Sigmoid colon (tissue), 4 donors: Measurements from ENCODE around the gene PRDM10.

ENCODE experiments used
- CTCF ChIP-seq, 4 experiments: fragments of 450-650 bp in 3 of 4; fragments of 200-600 bp in 1 of 4; IDR thresholded peaks; one replicate each; pipeline ENCODE4 v1.5.1; 2016 to 2019; ENCODE audit warnings: antibody characterized with exemption in 4 of 4, mild to moderate bottlenecking in 3 of 4, moderate library complexity in 2 of 4
- POLR2AphosphoS5 ChIP-seq, 4 donors: sonication (generic); formaldehyde crosslinking; IDR thresholded peaks; one replicate each; pipeline ENCODE4 v1.6.1; 2017; ENCODE audit warnings: antibody characterized with exemption in 4 of 4

GRCh38 chr11:129995163-129995562 lies 7.5 kb downstream of the PRDM10 start:
- no peak for TF ChIP-seq POLR2AphosphoS5 (IDR thresholded peaks at IDR 0.05)
- TF ChIP-seq CTCF (IDR thresholded peaks at IDR 0.05): no peak
